Testis (tissue), 5 donors: ENCODE results near the gene PSMA7. TPM values are rescaled to one million over a fixed set of nuclear protein-coding genes. Genes with fewer than 3 reads are reported as not detected.
A peak's percentile ranks its signal among the peaks of the same experiment; 100 is the strongest.

ENCODE experiments used
- DNase-seq: peaks from one replicate; pipeline ENCODE4 v3.0.0-alpha.2; 2019
- H3K27ac ChIP-seq, 2 donors: fragments of 200-600 bp; sonication (generic); one replicate each; pipeline ENCODE4 v1.5.1; 2019
- H3K27me3 ChIP-seq: fragments of 200-600 bp; sonication (generic); one replicate; pipeline ENCODE4 v1.5.1; 2019
- H3K36me3 ChIP-seq: fragments of 200-600 bp; sonication (generic); one replicate; pipeline ENCODE4 v1.5.1; 2017; ENCODE audit warnings: low read depth; ENCODE audit errors: missing control alignments
- H3K4me1 ChIP-seq: fragments of 200-600 bp; sonication (generic); one replicate; pipeline ENCODE4 v1.5.1; 2019
- H3K4me3 ChIP-seq, 2 donors: fragments of 200-600 bp; sonication (generic); one replicate each; pipeline ENCODE4 v1.5.1; 2017 to 2019
- H3K9me3 ChIP-seq: fragments of 200-600 bp; sonication (generic); one replicate; pipeline ENCODE4 v1.5.1; 2017
- CTCF ChIP-seq, 3 experiments: fragments of 450-650 bp in 2 of 3; fragments of 200-600 bp in 1 of 3; sonication (generic) in 1 of 3; IDR thresholded peaks; one replicate each; pipeline ENCODE4 v1.5.1; 2016 to 2019; ENCODE audit warnings: antibody characterized with exemption in 3 of 3, mild to moderate bottlenecking in 2 of 3, moderate library complexity in 1 of 3
- POLR2A ChIP-seq: fragments of 450-650 bp; IDR thresholded peaks from one replicate; pipeline ENCODE4 v1.6.1; 2017; ENCODE audit warnings: antibody characterized with exemption, mild to moderate bottlenecking, moderate library complexity
- WGBS, 2 donors: methylation state at CpG; one replicate each; pipeline ENCODE4 v1.1.5; 2018; 5-methylcytosine and 5-hydroxymethylcytosine counted together
- intact Hi-C: fragments of 100-400 bp; cut with DNase I; formaldehyde crosslinking; loops from one replicate; pipeline ENCODE4 v1.15.1; 2023; ENCODE audit warnings: low total_unique reads
- long read RNA-seq, 2 donors: transcript quantifications; one replicate each; lab custom pipeline, GENCODE V29; 2026
- polyA plus RNA-seq: library from polyadenylated mRNA; stranded (reverse); fragments of 350-450 nt; fragmentation: Illumina TruSeq; extraction: RNeasy Lipid Tissue Mini Kit (QIAGEN cat#74804); gene quantifications from one replicate; pipeline ENCODE4 v1.2.3, GENCODE V29; 2014; ENCODE audit warnings: low read depth, low replicate concordance; ENCODE audit not compliant: insufficient read depth
- total RNA-seq, 2 donors: library from RNA; depleted of rRNA; stranded (reverse); fragments of >200 nt; gene quantifications; one replicate each; pipeline ENCODE4 v1.2.3, GENCODE V29; 2016

Gene PSMA7
- total RNA-seq (100 to 1,000 TPM; 146 to 203 TPM), polyA plus RNA-seq (124 TPM)
- long read RNA-seq, donor 1, transcript PSMA7-206 (4 exons, 548 nt), result minor isoform, 5 of 204 reads
- long read RNA-seq, donor 1, transcript PSMA7-203 (7 exons, 996 nt), result major isoform, 161 of 204 reads
- long read RNA-seq, donor 1, partial matches to known transcripts, result 36 of 204 reads
- long read RNA-seq, donor 1, other reads (novel, unspliced or antisense), result 0 of 204 reads
- long read RNA-seq, donor 2, transcript PSMA7-203 (7 exons, 996 nt), result major isoform, 135 of 222 reads
- long read RNA-seq, donor 2, transcript PSMA7-206 (4 exons, 548 nt), result minor isoform, 13 of 222 reads
- long read RNA-seq, donor 2, partial matches to known transcripts, result 73 of 222 reads
- long read RNA-seq, donor 2, other reads (novel, unspliced or antisense), result 0 of 222 reads

- H3K4me3 ChIP-seq, result peak within 1 kb of the TSS; percentile 77 to 92
- no peak for TF ChIP-seq CTCF (IDR thresholded peaks at IDR 0.05)
- peak; percentile 77 for TF ChIP-seq POLR2A
- 1% methylated on average over 81 of the region's 148 CpGs; no CpG with 5 or more reads in 1 of the 2 donors for WGBS, 2 donors
- no peaks in the 10 kb centered on the region for H3K27me3 ChIP-seq
- no peaks in the 10 kb centered on the region for H3K9me3 ChIP-seq
- H3K36me3 ChIP-seq, result no peaks in the 10 kb centered on the region
- intact Hi-C loops, result loop anchor here (5.0 kb wide), 1 partner anchor 76 kb away; the partner anchor contains the start of gene TAF4
- peaks cover 32% of the 10 kb centered on the region for H3K4me1 ChIP-seq
- peak; percentile 84 for DNase-seq
- H3K27ac ChIP-seq, result peak within 1 kb of the TSS; percentile 77 to 98
These were observed at the start of gene PSMA7, which contains the start of gene SS18L1 for GRCh38 chr20:62143081-62143956. Gene PSMA7 (minus strand): TSS chr20:62143394. CDS start chr20:62143303, 91 bp downstream. Gene SS18L1 (plus strand): TSS chr20:62143769. CDS start chr20:62143821, 52 bp downstream.

GRCh38 chr20:62192635-62193034 lies 49.4 kb upstream of the PSMA7 start:
- no peak for TF ChIP-seq POLR2A
- no peak for TF ChIP-seq CTCF (IDR thresholded peaks at IDR 0.05)
- Histone ChIP-seq H3K4me1 (no peaks in the 10 kb centered on the region), H3K36me3 (no peaks in the 10 kb centered on the region), H3K4me3 (no peak overlapping the region), H3K27ac (no peak overlapping the region), H3K9me3 (no peaks in the 10 kb centered on the region), H3K27me3 (no peaks in the 10 kb centered on the region)
- DNase-seq, result no peak
- intact Hi-C loops, result no loop called here
- WGBS, 2 donors, result 59 to 72% methylated on average over 8 to 10 of the region's 10 CpGs

- Histone ChIP-seq H3K27ac (no peak overlapping the region), H3K4me3 (no peak overlapping the region), H3K36me3 (no peaks in the 10 kb centered on the region), H3K27me3 (no peaks in the 10 kb centered on the region), H3K9me3 (no peaks in the 10 kb centered on the region), H3K4me1 (peaks cover 2% of the 10 kb centered on the region)
- DNase-seq, result no peak
- 84 to 86% methylated on average over 12 to 14 of the region's 14 CpGs for whole genome bisulfite sequencing, 2 donors
- no peak for TF ChIP-seq POLR2A
- no peak for TF ChIP-seq CTCF (IDR thresholded peaks at IDR 0.05)
- intact Hi-C loops, result no loop called here
These were observed 48.8 kb upstream of the PSMA7 start for GRCh38 chr20:62191781-62192559.

- Histone ChIP-seq H3K4me3 (no peak overlapping the region), H3K27me3 (no peaks in the 10 kb centered on the region), H3K36me3 (no peaks in the 10 kb centered on the region), H3K9me3 (no peaks in the 10 kb centered on the region), H3K27ac (no peak overlapping the region), H3K4me1 (peaks cover 4% of the 10 kb centered on the region)
- TF ChIP-seq POLR2A (no peak), CTCF (IDR thresholded peaks at IDR 0.05) (no peak)
- WGBS, 2 donors, result 76 to 77% methylated on average over 20 to 25 of the region's 25 CpGs
- intact Hi-C loops, result no loop called here
- DNase-seq, result no peak
These were observed 47.6 kb upstream of the PSMA7 start for GRCh38 chr20:62190639-62191411.
